Heart right ventricle (tissue), 16 donors: ENCODE results near the gene MAML1. TPM values are rescaled to one million over a fixed set of nuclear protein-coding genes. Genes with fewer than 3 reads are reported as not detected.
A peak's percentile ranks its signal among the peaks of the same experiment; 100 is the strongest.

Source experiments
- ATAC-seq, 8 donors: fragments of 200-7000 bp; cut with Tn5 transposase; one replicate each; pipeline ENCODE4 v1.9.1; 2020; ENCODE audit warnings: mild to moderate bottlenecking in 8 of 8, moderate library complexity in 8 of 8, moderate number of reproducible peaks in 1 of 8
- DNase-seq, 2 donors: peaks; one replicate each; pipeline ENCODE4 v3.0.0-alpha.2; 2020
- H3K27ac ChIP-seq, 10 donors: fragments of 200-600 bp; sonication (generic) in 2 of 10; one replicate each; pipeline versions ENCODE4 v1.5.0 to v1.8.0; 2020 to 2022; ENCODE audit warnings: mild to moderate bottlenecking in 3 of 10
- H3K27me3 ChIP-seq, 7 donors: fragments of 200-600 bp; one replicate each; pipeline ENCODE4 v1.8.0; 2021 to 2022; ENCODE audit warnings: mild to moderate bottlenecking in 2 of 7
- H3K36me3 ChIP-seq, 9 donors: fragments of 200-600 bp; sonication (generic) in 1 of 9; one replicate each; pipeline versions ENCODE4 v1.5.0 to v1.8.0; 2020 to 2022; ENCODE audit warnings: mild to moderate bottlenecking in 2 of 9
- H3K4me1 ChIP-seq, 9 donors: fragments of 200-600 bp; sonication (generic) in 1 of 9; one replicate each; pipeline versions ENCODE4 v1.5.0 to v1.8.0; 2020 to 2022; ENCODE audit warnings: mild to moderate bottlenecking in 4 of 9
- H3K4me3 ChIP-seq, 10 donors: fragments of 200-600 bp; sonication (generic) in 2 of 10; one replicate each; pipeline versions ENCODE4 v1.5.0 to v1.8.0; 2020 to 2022; ENCODE audit warnings: mild to moderate bottlenecking in 7 of 10, moderate library complexity in 2 of 10
- H3K9me3 ChIP-seq, 11 donors: fragments of 200-600 bp in 10 of 11; sonication (generic) in 2 of 11; one replicate each; pipeline versions ENCODE4 v1.5.0 to v1.8.0; 2013 to 2022; ENCODE audit warnings: mild to moderate bottlenecking in 2 of 11, control low read depth in 1 of 11, moderate library complexity in 1 of 11
- CTCF ChIP-seq, 9 donors: fragments of 200-600 bp; sonication (generic) in 2 of 9; IDR thresholded peaks; one replicate each; pipeline versions ENCODE4 v1.5.0 to v1.8.0; 2021 to 2022; ENCODE audit warnings: antibody characterized with exemption in 9 of 9, mild to moderate bottlenecking in 5 of 9, moderate library complexity in 1 of 9
- WGBS, 2 donors: extraction: QIAGEN DNeasy Blood & Tissue Kit; methylation state at CpG; one replicate each; pipeline ENCODE4 v1.1.7; 2013; ENCODE audit warnings: inconsistent platforms in 1 of 2; 5-methylcytosine and 5-hydroxymethylcytosine counted together
- intact Hi-C, 10 donors: fragments of 100-400 bp; cut with DNase I; formaldehyde crosslinking; loops; one replicate each; pipeline versions ENCODE4 v1.11.1 to v1.14.2; 2022
- polyA plus RNA-seq, 2 donors: library from polyadenylated mRNA; stranded (reverse); fragments of 200-250 nt; gene quantifications; one replicate each; pipeline ENCODE4 v1.2.3, GENCODE V29; 2013
- total RNA-seq, 10 donors: library from RNA; stranded (reverse); fragmentation: NEBNext Ultra II Directional in 3 of 10; extraction: Animal tissue kit (Norgen Biotek cat#: 25700) in 3 of 10; gene quantifications; one replicate each; pipeline versions ENCODE4 v1.2.1 to v1.2.4, GENCODE V29; 2021 to 2023
- donor health status: Arrhythmogenic right ventricular cardiomyopathy.
- donor health status: ischemic (EF 13 %, LVEDD 7.1; RV severe dilation, severe dysfunction).
- donor health status: healthy with polysubstance abuse.
- donor health status: DM: no; HTN: yes; CAD: no.
- donor health status: DM: no; HTN: no; CAD: no.
- donor health status: ischemic (EF 25% LVEDD 6.9; RV normal size, moderate dysfunction).
- donor health status: ischemic (EF 25% LVEDD 5.7; RV mildly dilated, moderate dysfunction).
- donor health status: healthy.
- donor health status: DM: yes; HTN: yes; CAD: no.
- donor health status: Ischemic cardiomyopathy.
- donor health status: ischemic (EF 35%, LVEDD 5.7; RV mildly dilated, moderate dysfunction).
- donor health status: nonischemic (EF 11% LVEDD 7.7; RV severe dilation, severe dysfunction).
- donor health status: DM: yes; HTN: yes; CAD: no.
- donor health status: PGD.
- donor health status: ischemic (EF 29% LVEDD 5.4; RV normal size, mild dysfunction).
- donor health status: nonischemic (EF 23%, LVEDD 6.1; RV moderate dilation, normal function).

Gene MAML1
- total and polyA plus RNA-seq, 12 donors: 5.5 to 15.3 (median 11.9) TPM

GRCh38 chr5:179795863-179796833, 63.5 kb downstream of the MAML1 start:
- Histone ChIP-seq H3K27me3 (no peaks in the 10 kb centered on the region), H3K4me1 (peaks cover 33 to 57% (median 54%) of the 10 kb centered on the region in 9 donors), H3K4me3 (peak overlapping the region; percentile 43 to 84 (median 66)), H3K27ac (peak overlapping the region; percentile 71 to 92 (median 85)), H3K9me3 (no peaks in the 10 kb centered on the region), H3K36me3 (peaks cover 0 to 42% (median 38%) of the 10 kb centered on the region in 9 donors)
- TF ChIP-seq CTCF (IDR thresholded peaks at IDR 0.05): peak; percentile 68 to 98 (median 86)
- ATAC-seq (peak; percentile 64 to 77 (median 70)), DNase-seq (peak; percentile 78 to 84)
- intact Hi-C loops: loop anchor here in 7 of 10 donors (1.0 to 5.0 kb wide), 3 partner anchors 33 to 34 kb away; no protein-coding TSS in a partner anchor
- 4 to 5% methylated on average over 96 to 111 of the region's 113 CpGs for WGBS, 2 donors

- Histone ChIP-seq H3K27me3 (no peaks in the 10 kb centered on the region), H3K36me3 (peaks cover 0 to 51% (median 40%) of the 10 kb centered on the region in 9 donors), H3K27ac (peak overlapping the region in 8 of 10 donors; percentile 78 to 92 (median 86)), H3K4me1 (peaks cover 33 to 59% (median 52%) of the 10 kb centered on the region in 9 donors), H3K9me3 (no peaks in the 10 kb centered on the region), H3K4me3 (peak overlapping the region in 8 of 10 donors; percentile 52 to 84 (median 67))
- 87 to 89% methylated on average over 21 of the region's 21 CpGs for WGBS, 2 donors
- TF ChIP-seq CTCF (IDR thresholded peaks at IDR 0.05): no peak
- intact Hi-C loops: loop anchor here in 5 of 10 donors (1.0 to 5.0 kb wide), 3 partner anchors 34 to 35 kb away; no protein-coding TSS in a partner anchor
- DNase-seq: no peak
- ATAC-seq: no peak
Observed at GRCh38 chr5:179796877-179797608, 64.4 kb downstream of the MAML1 start.

GRCh38 chr5:179797741-179798140, 65.1 kb downstream of the MAML1 start:
- Histone ChIP-seq H3K4me1 (peaks cover 30 to 59% (median 52%) of the 10 kb centered on the region in 9 donors), H3K9me3 (no peaks in the 10 kb centered on the region), H3K27me3 (no peaks in the 10 kb centered on the region), H3K27ac (no peak overlapping the region), H3K4me3 (peak overlapping the region in 1 of 10 donors; percentile 3), H3K36me3 (peaks cover 0 to 56% (median 40%) of the 10 kb centered on the region in 9 donors)
- ATAC-seq: no peak
- TF ChIP-seq CTCF (IDR thresholded peaks at IDR 0.05): no peak
- WGBS, 2 donors: 95% methylated on average over 21 to 30 of the region's 30 CpGs
- intact Hi-C loops: loop anchor here in 4 of 10 donors (2.0 to 5.0 kb wide), 2 partner anchors 35 kb away; no protein-coding TSS in a partner anchor
- DNase-seq: no peak
